KMS-11 (cell line): ENCODE data around the gene FAM222A.

Experiments used
- H2AFZ ChIP-seq: fragments of 200-600 bp; sonication (generic); 2 replicates; pipeline ENCODE4 v1.6.1; 2016; ENCODE audit warnings: antibody characterized with exemption, mixed run types, low read depth
- H3K27ac ChIP-seq: fragments of 200-600 bp; sonication (generic); 2 replicates; pipeline ENCODE4 v1.6.1; 2016; ENCODE audit warnings: mild to moderate bottlenecking, mixed run types
- H3K27me3 ChIP-seq: fragments of 200-600 bp; sonication (generic); 2 replicates; pipeline ENCODE4 v1.6.1; 2017; ENCODE audit warnings: mild to moderate bottlenecking, low read depth, mixed run types, moderate library complexity; ENCODE audit not compliant: insufficient read depth
- H3K36me3 ChIP-seq: fragments of 200-600 bp; sonication (generic); 2 replicates; pipeline ENCODE4 v1.6.1; 2017; ENCODE audit warnings: mild to moderate bottlenecking, mixed run types; ENCODE audit not compliant: insufficient read depth
- H3K4me1 ChIP-seq: fragments of 200-600 bp; sonication (generic); 2 replicates; pipeline ENCODE4 v1.6.1; 2016; ENCODE audit warnings: mild to moderate bottlenecking, low read depth, mixed run types; ENCODE audit not compliant: poor library complexity, severe bottlenecking
- H3K4me2 ChIP-seq: fragments of 200-600 bp; sonication (generic); 2 replicates; pipeline ENCODE4 v1.7.0; 2016; ENCODE audit warnings: mild to moderate bottlenecking, mixed run types
- H3K4me3 ChIP-seq: fragments of 200-600 bp; sonication (generic); IDR thresholded peaks from 2 replicates; pipeline ENCODE4 v1.6.1; 2017; ENCODE audit warnings: low read depth, low read length, mixed read lengths; ENCODE audit not compliant: insufficient read depth
- H3K79me2 ChIP-seq: fragments of 200-600 bp; sonication (generic); 2 replicates; pipeline ENCODE4 v1.6.1; 2016; ENCODE audit warnings: low read depth, mixed run types; ENCODE audit not compliant: insufficient read depth
- H3K9ac ChIP-seq: fragments of 200-600 bp; sonication (generic); 2 replicates; pipeline ENCODE4 v1.6.1; 2016; ENCODE audit warnings: mild to moderate bottlenecking, mixed run types
- H4K20me1 ChIP-seq: fragments of 200-600 bp; sonication (generic); 2 replicates; pipeline ENCODE4 v1.6.1; 2016; ENCODE audit warnings: mild to moderate bottlenecking, mixed run types; ENCODE audit not compliant: insufficient read depth
- TF ChIP-seq, protein P1 (sequence below): fragments of 200-600 bp; sonication (generic); conservative IDR thresholded peaks from 2 replicates; pipeline ENCODE4 v1.6.1; 2017; ENCODE audit warnings: low read depth, mild to moderate bottlenecking, antibody characterized with exemption, low read length, moderate library complexity, mixed read lengths

Gene FAM222A

DNA sequence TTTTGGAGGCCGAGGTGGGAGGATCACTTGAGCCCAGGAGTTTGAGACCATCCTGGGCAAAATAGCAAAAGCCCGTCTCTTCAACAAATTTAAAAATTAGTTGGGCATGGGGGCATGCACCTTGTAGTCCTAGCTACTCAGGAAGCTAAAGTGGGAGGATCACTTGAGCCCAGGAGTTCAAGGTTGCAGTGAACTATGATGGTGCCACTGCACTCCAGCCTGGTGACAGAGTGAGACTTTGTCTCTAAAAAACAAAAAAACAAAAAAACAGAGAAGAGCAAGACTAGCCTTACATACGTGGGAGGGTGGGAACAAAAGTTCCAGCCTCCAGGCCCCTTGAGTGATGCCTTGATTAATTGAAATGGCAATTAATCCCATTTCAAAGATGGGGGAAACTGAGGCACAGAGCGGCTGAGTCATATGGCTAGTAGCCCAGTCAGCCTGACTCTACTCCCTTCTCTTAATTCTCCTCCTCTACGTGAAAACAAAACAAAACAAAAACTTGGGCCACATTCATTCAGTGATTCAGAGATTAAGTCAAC, 3.3 kb upstream of the FAM222A start:
- Histone ChIP-seq H4K20me1 (no peaks in the 10 kb centered on the region), H3K9ac (no peak overlapping the region), H3K27ac (no peak overlapping the region), H3K36me3 (no peaks in the 10 kb centered on the region), H3K4me1 (peaks cover 5% of the 10 kb centered on the region), H3K4me3 (no peak overlapping the region), H2AFZ (no peak overlapping the region), H3K27me3 (no peaks in the 10 kb centered on the region), H3K4me2 (no peak overlapping the region), H3K79me2 (no peaks in the 10 kb centered on the region)
- TF ChIP-seq, protein P1, sequence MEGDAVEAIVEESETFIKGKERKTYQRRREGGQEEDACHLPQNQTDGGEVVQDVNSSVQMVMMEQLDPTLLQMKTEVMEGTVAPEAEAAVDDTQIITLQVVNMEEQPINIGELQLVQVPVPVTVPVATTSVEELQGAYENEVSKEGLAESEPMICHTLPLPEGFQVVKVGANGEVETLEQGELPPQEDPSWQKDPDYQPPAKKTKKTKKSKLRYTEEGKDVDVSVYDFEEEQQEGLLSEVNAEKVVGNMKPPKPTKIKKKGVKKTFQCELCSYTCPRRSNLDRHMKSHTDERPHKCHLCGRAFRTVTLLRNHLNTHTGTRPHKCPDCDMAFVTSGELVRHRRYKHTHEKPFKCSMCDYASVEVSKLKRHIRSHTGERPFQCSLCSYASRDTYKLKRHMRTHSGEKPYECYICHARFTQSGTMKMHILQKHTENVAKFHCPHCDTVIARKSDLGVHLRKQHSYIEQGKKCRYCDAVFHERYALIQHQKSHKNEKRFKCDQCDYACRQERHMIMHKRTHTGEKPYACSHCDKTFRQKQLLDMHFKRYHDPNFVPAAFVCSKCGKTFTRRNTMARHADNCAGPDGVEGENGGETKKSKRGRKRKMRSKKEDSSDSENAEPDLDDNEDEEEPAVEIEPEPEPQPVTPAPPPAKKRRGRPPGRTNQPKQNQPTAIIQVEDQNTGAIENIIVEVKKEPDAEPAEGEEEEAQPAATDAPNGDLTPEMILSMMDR = no peak

DNA sequence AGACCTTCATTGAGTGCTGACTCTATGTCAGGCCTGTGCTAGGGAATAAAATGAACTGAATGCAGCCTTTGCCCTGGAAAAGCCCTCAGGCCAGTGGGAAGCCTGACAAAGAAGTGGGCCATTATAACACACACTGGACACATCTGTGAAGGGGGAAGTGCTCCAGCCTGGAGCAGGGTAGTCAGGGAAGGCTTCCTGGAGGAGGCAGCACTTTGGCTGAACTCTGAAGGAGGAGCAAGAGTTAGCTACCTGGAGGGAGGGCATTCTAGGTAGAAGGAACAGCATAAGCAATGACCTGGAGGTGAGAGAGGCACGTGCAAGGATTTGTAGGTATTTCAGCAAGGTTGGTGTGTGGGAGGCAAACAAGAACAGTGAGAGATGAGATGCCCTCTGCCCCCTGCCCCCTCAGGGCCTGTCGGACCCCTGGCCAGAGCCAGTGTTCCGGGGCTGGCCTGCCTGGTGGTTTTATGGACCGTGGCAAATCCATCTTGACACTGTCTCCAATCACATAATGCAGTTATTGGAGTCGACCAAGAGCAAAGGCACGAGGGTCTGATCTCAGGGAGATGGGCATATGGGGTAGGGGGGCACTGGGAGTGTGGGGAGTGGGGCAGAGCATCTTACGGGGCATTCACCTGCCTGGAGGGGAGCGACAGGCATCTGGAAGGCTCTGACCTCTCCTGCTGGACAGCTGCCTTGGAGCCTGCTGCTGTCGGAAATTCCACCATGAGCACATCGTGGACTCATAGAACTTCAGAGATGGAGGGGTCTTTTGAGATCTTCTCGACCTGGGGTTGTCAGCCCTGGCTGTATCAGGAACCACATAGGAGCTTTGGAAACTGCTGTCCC, 2.7 kb upstream of the FAM222A start:
- no peaks in the 10 kb centered on the region for H3K27me3 ChIP-seq
- H3K4me2 ChIP-seq = no peak overlapping the region
- H2AFZ ChIP-seq = no peak overlapping the region
- no peaks in the 10 kb centered on the region for H4K20me1 ChIP-seq
- no peak overlapping the region for H3K27ac ChIP-seq
- peaks cover 11% of the 10 kb centered on the region for H3K4me1 ChIP-seq
- TF ChIP-seq, protein P1 = no peak
- no peak overlapping the region for H3K4me3 ChIP-seq
- H3K36me3 ChIP-seq = no peaks in the 10 kb centered on the region
- no peak overlapping the region for H3K9ac ChIP-seq
- no peaks in the 10 kb centered on the region for H3K79me2 ChIP-seq

DNA sequence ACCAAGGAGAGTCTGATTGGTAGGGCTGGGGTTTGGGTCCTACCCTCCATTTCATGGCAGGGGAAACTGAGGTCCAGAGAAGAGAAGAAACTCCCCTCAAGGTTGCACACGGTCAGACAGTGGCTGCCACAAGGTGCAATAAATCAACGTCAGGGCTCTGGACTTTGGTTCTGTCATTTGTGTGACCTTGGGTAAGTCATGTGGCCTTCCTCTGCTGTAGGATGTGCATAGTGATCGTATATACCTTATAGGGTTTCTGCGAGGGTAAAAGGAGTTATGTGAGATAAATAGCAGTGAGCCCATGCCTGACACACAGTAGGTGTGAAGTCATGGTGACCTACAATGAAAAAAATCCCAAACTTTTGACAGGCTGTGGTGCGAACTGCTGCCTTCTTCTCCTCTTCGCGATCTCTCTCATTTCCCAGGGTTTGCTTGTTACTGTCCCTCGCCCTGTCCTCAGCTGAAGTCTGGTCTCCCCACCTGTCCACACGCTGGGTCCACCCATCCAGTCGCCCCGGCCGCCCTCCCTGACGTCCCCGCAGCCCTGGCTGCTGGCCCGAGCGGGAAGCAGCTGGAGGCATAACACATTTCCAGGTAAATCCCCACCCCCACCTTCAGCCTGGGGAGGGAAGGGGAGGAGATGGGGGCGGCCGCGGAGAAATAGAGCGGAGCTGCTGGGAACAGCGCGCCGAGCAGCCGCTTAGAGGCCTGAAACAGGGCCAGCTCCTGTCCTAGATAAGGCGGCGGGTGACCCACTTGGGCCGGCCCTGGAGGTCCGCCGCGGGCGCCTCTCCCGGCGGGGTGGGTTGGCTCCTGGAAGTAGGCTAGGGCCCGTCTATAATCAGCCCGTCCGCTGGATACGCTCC, 1.8 kb upstream of the FAM222A start:
- Histone ChIP-seq H3K4me3 (no peak overlapping the region), H3K4me1 (peaks cover 11% of the 10 kb centered on the region), H2AFZ (no peak overlapping the region), H3K79me2 (no peaks in the 10 kb centered on the region), H3K27ac (no peak overlapping the region), H3K4me2 (no peak overlapping the region), H4K20me1 (no peaks in the 10 kb centered on the region), H3K36me3 (no peaks in the 10 kb centered on the region), H3K9ac (no peak overlapping the region), H3K27me3 (no peaks in the 10 kb centered on the region)
- TF ChIP-seq, protein P1 = no peak

GRCh38 chr12:109714141-109714912, 702 bp downstream of the FAM222A start:
- peaks cover 11% of the 10 kb centered on the region for H3K4me1 ChIP-seq
- no peaks in the 10 kb centered on the region for H3K27me3 ChIP-seq
- H4K20me1 ChIP-seq = no peaks in the 10 kb centered on the region
- H3K36me3 ChIP-seq = no peaks in the 10 kb centered on the region
- peak overlapping the region; percentile 29; the same call in 1 of the 2 replicates for H3K4me2 ChIP-seq
- no peak overlapping the region for H3K4me3 ChIP-seq
- H3K9ac ChIP-seq = no peak overlapping the region; the same call in 1 of the 2 replicates
- H3K79me2 ChIP-seq = no peaks in the 10 kb centered on the region
- TF ChIP-seq, protein P1 = no peak
- H3K27ac ChIP-seq = no peak overlapping the region
- peak overlapping the region; percentile 44 for H2AFZ ChIP-seq
